H1 (cell line): ENCODE results near the gene TBCD. TPM values are rescaled to one million over a fixed set of nuclear protein-coding genes. Genes with fewer than 3 reads are reported as not detected.

Experiments used
- BRCA1 ChIP-seq: IDR thresholded peaks from 2 replicates; pipeline ENCODE4 v1.6.1; 2012; ENCODE audit warnings: low read depth, low read length, improper control_type of control experiment
- EP300 ChIP-seq, 2 experiments: IDR thresholded peaks; 1 replicate in 1 of 2; 2 replicates in 1 of 2; pipeline ENCODE4 v1.6.1; 2011 to 2012; ENCODE audit warnings: low read depth in 2 of 2, low read length in 2 of 2, mild to moderate bottlenecking in 2 of 2, borderline replicate concordance in 1 of 2, inconsistent platforms in 1 of 2, moderate library complexity in 1 of 2
- FOSL1 ChIP-seq: IDR thresholded peaks from 2 replicates; pipeline ENCODE4 v1.6.1; 2011; ENCODE audit warnings: mild to moderate bottlenecking, low read depth, low read length, moderate library complexity; ENCODE audit not compliant: insufficient read depth
- KDM5A ChIP-seq: fragments of 200-600 bp; IDR thresholded peaks from 2 replicates; pipeline ENCODE4 v1.7.1; 2012; ENCODE audit warnings: mild to moderate bottlenecking, low read length, inconsistent platforms, mixed read lengths
- POLR2A ChIP-seq, 2 experiments: IDR thresholded peaks; 1 replicate in 1 of 2; 2 replicates in 1 of 2; pipeline ENCODE4 v1.6.1; 2011; ENCODE audit warnings: low read depth in 2 of 2, low read length in 2 of 2, mild to moderate bottlenecking in 2 of 2; ENCODE audit errors: control extremely low read depth in 1 of 2
- RAD21 ChIP-seq, 2 experiments: IDR thresholded peaks in 1 of 2; conservative IDR thresholded peaks in 1 of 2; 2 replicates each; pipeline ENCODE4 v1.6.1; 2011; ENCODE audit warnings: low read depth in 2 of 2, low read length in 2 of 2, improper control_type of control experiment in 1 of 2, inconsistent platforms in 1 of 2, mild to moderate bottlenecking in 1 of 2, moderate library complexity in 1 of 2
- SIN3A ChIP-seq, 2 experiments: IDR thresholded peaks in 1 of 2; conservative IDR thresholded peaks in 1 of 2; 2 replicates each; pipeline ENCODE4 v1.6.1; 2011 to 2012; ENCODE audit warnings: low read length in 2 of 2, improper control_type of control experiment in 1 of 2, low read depth in 1 of 2, mild to moderate bottlenecking in 1 of 2
- ZNF274 ChIP-seq: IDR thresholded peaks from 2 replicates; pipeline ENCODE4 v1.7.0; 2012; ENCODE audit warnings: low read length, borderline replicate concordance; ENCODE audit errors: extremely low read depth
- polyA plus RNA-seq, 7 experiments: library from polyadenylated mRNA; depleted of rRNA in 3 of 7; stranded (reverse) in 5 of 7; unstranded in 2 of 7; fragments of >200 nt in 5 of 7; fragments of 200-250 nt in 2 of 7; gene quantifications; 1 replicate in 5 of 7; 2 replicates in 1 of 7; 4 replicates in 1 of 7; pipeline versions ENCODE4 v1.2.1 to v1.2.3, GENCODE V29; 2011 to 2013; ENCODE audit warnings: missing spikeins in 2 of 7, mixed read lengths in 2 of 7
- total RNA-seq: library from RNA; stranded (reverse); fragmentation: NEBNext Ultra II Directional; extraction: Animal tissue kit (Norgen Biotek cat#: 25700); gene quantifications from 2 replicates; pipeline ENCODE4 v1.2.1, GENCODE V29; 2021

The TBCD gene
- total and polyA plus RNA-seq, 2 of the 8 experiments (the other 6 are each of a cell fraction or from before 2014, with no cell fraction given) = 118 to 162 TPM

DNA sequence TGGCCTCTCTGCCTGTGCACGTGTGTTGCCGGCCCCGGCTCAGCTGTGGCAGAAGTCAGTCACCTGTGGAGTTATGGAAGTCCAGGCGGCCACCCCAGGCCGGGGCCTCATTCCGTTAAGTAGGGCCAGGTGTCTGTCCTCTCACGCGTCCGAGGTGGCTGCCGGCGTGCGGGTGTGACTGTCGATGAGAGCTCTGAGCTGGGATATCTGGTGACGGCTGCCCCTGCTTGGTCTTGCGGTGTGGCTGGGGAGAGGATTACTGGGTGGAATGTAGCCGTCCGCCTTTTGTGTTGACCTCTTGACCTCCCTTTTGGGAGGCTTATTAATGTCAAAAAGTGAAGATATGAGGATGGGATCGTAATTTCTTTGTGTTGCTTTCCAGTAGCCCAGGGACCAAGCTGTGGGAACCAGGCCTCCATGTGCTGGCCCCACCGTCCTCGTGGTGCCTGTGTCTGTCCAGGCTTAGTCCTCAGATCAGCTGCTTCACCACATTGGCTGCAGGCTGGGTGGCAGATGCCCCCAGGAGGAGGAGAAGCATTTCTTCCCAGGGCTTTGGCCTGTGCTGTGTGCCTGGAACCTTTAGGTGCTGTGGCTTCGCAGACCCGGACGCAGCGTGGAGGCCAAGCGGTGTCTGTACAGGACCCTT is 111.0 kb downstream of the TBCD start (continued):
- no peak for TF ChIP-seq FOSL1
- TF ChIP-seq RAD21 (IDR thresholded peaks at IDR 0.05 in 1 of 2, conservative IDR thresholded peaks at IDR 0.05 in 1 of 2; ENCODE audit: low read depth in 2 of 2, low read length in 2 of 2) = no peak
- TF ChIP-seq ZNF274 = no peak
- TF ChIP-seq KDM5A = no peak
- TF ChIP-seq POLR2A (IDR thresholded peaks at IDR 0.05; ENCODE audit: control extremely low read depth in 1 of 2, low read depth in 2 of 2, low read length in 2 of 2) = no peak
- TF ChIP-seq BRCA1 = no peak
- TF ChIP-seq SIN3A (conservative IDR thresholded peaks at IDR 0.05 in 1 of 2, IDR thresholded peaks at IDR 0.05 in 1 of 2; ENCODE audit: low read depth in 1 of 2, low read length in 2 of 2) = no peak
- no peak for TF ChIP-seq EP300 (IDR thresholded peaks at IDR 0.05; ENCODE audit: borderline replicate concordance in 1 of 2, low read depth in 2 of 2, low read length in 2 of 2)
- TF ChIP-seq, all 59 proteins: peak for 0
